GM12874 (cell line): ENCODE data around the gene SESN1.

Source experiments
- CTCF ChIP-seq: IDR thresholded peaks from 2 replicates; pipeline ENCODE4 v1.5.1; 2011; ENCODE audit warnings: low read depth, mild to moderate bottlenecking, control low read depth, low read length, moderate library complexity; ENCODE audit not compliant: insufficient read depth

The SESN1 gene

GRCh38 chr6:109009962-109010704 lies 84.5 kb downstream of the SESN1 start:
- no peak for TF ChIP-seq CTCF

- no peak for TF ChIP-seq CTCF
These were observed 85.2 kb downstream of the SESN1 start for GRCh38 chr6:109009236-109009961.

- TF ChIP-seq CTCF: no peak
These were observed 86.0 kb downstream of the SESN1 start for GRCh38 chr6:109008537-109009235.

- TF ChIP-seq CTCF: no peak
These were observed 86.6 kb downstream of the SESN1 start for GRCh38 chr6:109008054-109008453.

GRCh38 chr6:109007521-109007920 lies 87.1 kb downstream of the SESN1 start:
- TF ChIP-seq CTCF: no peak

GRCh38 chr6:109006818-109007217 lies 87.8 kb downstream of the SESN1 start:
- no peak for TF ChIP-seq CTCF

- no peak for TF ChIP-seq CTCF
These were observed 91.8 kb downstream of the SESN1 start for GRCh38 chr6:109002882-109003281.
